ENCODE data around the gene IL17RD.
A peak's percentile ranks its signal among the peaks of the same experiment; 100 is the strongest.

The IL17RD gene

GRCh38 chr3:57169872-57170623 lies 4.9 kb upstream of the IL17RD start (continued):
- TF ChIP-seq ZNF23 (tag by site-specific recombination; IDR thresholded peaks at IDR 0.05; ENCODE audit: borderline replicate concordance) (no peak), ZNF670 (tag by site-specific recombination; IDR thresholded peaks at IDR 0.05; ENCODE audit: low read depth) (no peak), OVOL3 (tag by site-specific recombination; IDR thresholded peaks at IDR 0.05) (no peak), PRDM1 (tag by site-specific recombination; IDR thresholded peaks at IDR 0.05) (no peak), ZNF157 (tag by site-specific recombination; IDR thresholded peaks at IDR 0.05) (no peak), ZFP69B (tag by site-specific recombination; IDR thresholded peaks at IDR 0.05) (no peak), ZNF354C (tag by site-specific recombination; IDR thresholded peaks at IDR 0.05; ENCODE audit: borderline replicate concordance, low read depth) (no peak), ZNF404 (tag by site-specific recombination; IDR thresholded peaks at IDR 0.05) (no peak)

- H3K9me3 ChIP-seq (ENCODE audit: control insufficient read depth, insufficient read depth, low read depth, low read length), result no peaks in the 10 kb centered on the region
- ChIA-PET CTCF (interaction anchor here (0.5 to 1.9 kb wide), 7 partner anchors 22 to 265 kb away, joined by 3 to 7 read pairs (median 3); no protein-coding TSS in a partner anchor), POLR2A (no interaction called here)
- TF ChIP-seq EGR2 (tag by site-specific recombination; IDR thresholded peaks at IDR 0.05; ENCODE audit: low read depth) (peak; percentile 33; the same call in 1 of the 2 replicates), ZNF585B (tag by site-specific recombination; IDR thresholded peaks at IDR 0.05) (no peak), TRIM28 (IDR thresholded peaks at IDR 0.05; ENCODE audit: borderline replicate concordance, low read length) (no peak), ZNF600 (tag by site-specific recombination; IDR thresholded peaks at IDR 0.05) (no peak), ZNF660 (tag by site-specific recombination; IDR thresholded peaks at IDR 0.05) (no peak)
- TF ChIP-seq, protein P1, sequence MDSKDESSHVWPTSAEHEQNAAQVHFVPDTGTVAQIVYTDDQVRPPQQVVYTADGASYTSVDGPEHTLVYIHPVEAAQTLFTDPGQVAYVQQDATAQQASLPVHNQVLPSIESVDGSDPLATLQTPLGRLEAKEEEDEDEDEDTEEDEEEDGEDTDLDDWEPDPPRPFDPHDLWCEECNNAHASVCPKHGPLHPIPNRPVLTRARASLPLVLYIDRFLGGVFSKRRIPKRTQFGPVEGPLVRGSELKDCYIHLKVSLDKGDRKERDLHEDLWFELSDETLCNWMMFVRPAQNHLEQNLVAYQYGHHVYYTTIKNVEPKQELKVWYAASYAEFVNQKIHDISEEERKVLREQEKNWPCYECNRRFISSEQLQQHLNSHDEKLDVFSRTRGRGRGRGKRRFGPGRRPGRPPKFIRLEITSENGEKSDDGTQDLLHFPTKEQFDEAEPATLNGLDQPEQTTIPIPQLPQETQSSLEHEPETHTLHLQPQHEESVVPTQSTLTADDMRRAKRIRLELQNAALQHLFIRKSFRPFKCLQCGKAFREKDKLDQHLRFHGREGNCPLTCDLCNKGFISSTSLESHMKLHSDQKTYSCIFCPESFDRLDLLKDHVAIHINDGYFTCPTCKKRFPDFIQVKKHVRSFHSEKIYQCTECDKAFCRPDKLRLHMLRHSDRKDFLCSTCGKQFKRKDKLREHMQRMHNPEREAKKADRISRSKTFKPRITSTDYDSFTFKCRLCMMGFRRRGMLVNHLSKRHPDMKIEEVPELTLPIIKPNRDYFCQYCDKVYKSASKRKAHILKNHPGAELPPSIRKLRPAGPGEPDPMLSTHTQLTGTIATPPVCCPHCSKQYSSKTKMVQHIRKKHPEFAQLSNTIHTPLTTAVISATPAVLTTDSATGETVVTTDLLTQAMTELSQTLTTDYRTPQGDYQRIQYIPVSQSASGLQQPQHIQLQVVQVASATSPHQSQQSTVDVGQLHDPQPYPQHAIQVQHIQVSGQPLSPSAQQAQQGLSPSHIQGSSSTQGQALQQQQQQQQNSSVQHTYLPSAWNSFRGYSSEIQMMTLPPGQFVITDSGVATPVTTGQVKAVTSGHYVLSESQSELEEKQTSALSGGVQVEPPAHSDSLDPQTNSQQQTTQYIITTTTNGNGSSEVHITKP (tag by site-specific recombination; IDR thresholded peaks at IDR 0.05), result 0 out of 2 replicates have a peak, but pooled peaks have one; percentile 21
- no peak overlapping the region for H3K4me3 ChIP-seq (ENCODE audit: low read depth, low read length)
- H3K4me1 ChIP-seq (ENCODE audit: control insufficient read depth, insufficient read depth, low read length), result no peaks in the 10 kb centered on the region
- no peak overlapping the region for H3K27ac ChIP-seq (ENCODE audit: extremely low read depth, low read depth, low read length)
- H3K36me3 ChIP-seq (ENCODE audit: control insufficient read depth in 2 of 2, insufficient read depth in 1 of 2, low read length in 2 of 2), result no peaks in the 10 kb centered on the region
Measured at GRCh38 chr3:57169108-57169507, 4.0 kb upstream of the IL17RD start.

- ChIA-PET CTCF (no interaction called here), POLR2A (no interaction called here)
- no peak overlapping the region for H3K27ac ChIP-seq (ENCODE audit: extremely low read depth, low read depth, low read length)
- H3K4me3 ChIP-seq (ENCODE audit: low read depth, low read length), result no peak overlapping the region
- no peaks in the 10 kb centered on the region for H3K9me3 ChIP-seq (ENCODE audit: control insufficient read depth, insufficient read depth, low read depth, low read length)
- no peaks in the 10 kb centered on the region for H3K4me1 ChIP-seq (ENCODE audit: control insufficient read depth, insufficient read depth, low read length)
- no peaks in the 10 kb centered on the region for H3K36me3 ChIP-seq (ENCODE audit: control insufficient read depth in 2 of 2, insufficient read depth in 1 of 2, low read length in 2 of 2)
- TF ChIP-seq ZNF394 (tag by site-specific recombination; IDR thresholded peaks at IDR 0.05; ENCODE audit: borderline replicate concordance) (no peak), SP2 (tag by site-specific recombination; IDR thresholded peaks at IDR 0.05) (no peak), ZNF433 (tag by site-specific recombination; IDR thresholded peaks at IDR 0.05; ENCODE audit: low read depth) (no peak), ZNF366 (tag by site-specific recombination; conservative IDR thresholded peaks at IDR 0.05) (no peak), GLIS1 (tag by site-specific recombination; IDR thresholded peaks at IDR 0.05) (no peak), WT1 (tag by site-specific recombination; IDR thresholded peaks at IDR 0.05) (no peak), IKZF3 (tag by site-specific recombination; IDR thresholded peaks at IDR 0.05) (no peak)
- TF ChIP-seq, protein P2, sequence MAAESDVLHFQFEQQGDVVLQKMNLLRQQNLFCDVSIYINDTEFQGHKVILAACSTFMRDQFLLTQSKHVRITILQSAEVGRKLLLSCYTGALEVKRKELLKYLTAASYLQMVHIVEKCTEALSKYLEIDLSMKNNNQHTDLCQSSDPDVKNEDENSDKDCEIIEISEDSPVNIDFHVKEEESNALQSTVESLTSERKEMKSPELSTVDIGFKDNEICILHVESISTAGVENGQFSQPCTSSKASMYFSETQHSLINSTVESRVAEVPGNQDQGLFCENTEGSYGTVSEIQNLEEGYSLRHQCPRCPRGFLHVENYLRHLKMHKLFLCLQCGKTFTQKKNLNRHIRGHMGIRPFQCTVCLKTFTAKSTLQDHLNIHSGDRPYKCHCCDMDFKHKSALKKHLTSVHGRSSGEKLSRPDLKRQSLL (tag by site-specific recombination; IDR thresholded peaks at IDR 0.05), result no peak
- TF ChIP-seq, protein P3, sequence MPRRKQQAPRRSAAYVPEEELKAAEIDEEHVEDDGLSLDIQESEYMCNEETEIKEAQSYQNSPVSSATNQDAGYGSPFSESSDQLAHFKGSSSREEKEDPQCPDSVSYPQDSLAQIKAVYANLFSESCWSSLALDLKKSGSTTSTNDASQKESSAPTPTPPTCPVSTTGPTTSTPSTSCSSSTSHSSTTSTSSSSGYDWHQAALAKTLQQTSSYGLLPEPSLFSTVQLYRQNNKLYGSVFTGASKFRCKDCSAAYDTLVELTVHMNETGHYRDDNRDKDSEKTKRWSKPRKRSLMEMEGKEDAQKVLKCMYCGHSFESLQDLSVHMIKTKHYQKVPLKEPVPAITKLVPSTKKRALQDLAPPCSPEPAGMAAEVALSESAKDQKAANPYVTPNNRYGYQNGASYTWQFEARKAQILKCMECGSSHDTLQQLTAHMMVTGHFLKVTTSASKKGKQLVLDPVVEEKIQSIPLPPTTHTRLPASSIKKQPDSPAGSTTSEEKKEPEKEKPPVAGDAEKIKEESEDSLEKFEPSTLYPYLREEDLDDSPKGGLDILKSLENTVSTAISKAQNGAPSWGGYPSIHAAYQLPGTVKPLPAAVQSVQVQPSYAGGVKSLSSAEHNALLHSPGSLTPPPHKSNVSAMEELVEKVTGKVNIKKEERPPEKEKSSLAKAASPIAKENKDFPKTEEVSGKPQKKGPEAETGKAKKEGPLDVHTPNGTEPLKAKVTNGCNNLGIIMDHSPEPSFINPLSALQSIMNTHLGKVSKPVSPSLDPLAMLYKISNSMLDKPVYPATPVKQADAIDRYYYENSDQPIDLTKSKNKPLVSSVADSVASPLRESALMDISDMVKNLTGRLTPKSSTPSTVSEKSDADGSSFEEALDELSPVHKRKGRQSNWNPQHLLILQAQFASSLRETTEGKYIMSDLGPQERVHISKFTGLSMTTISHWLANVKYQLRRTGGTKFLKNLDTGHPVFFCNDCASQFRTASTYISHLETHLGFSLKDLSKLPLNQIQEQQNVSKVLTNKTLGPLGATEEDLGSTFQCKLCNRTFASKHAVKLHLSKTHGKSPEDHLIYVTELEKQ (tag by site-specific recombination; IDR thresholded peaks at IDR 0.05; ENCODE audit: borderline replicate concordance), result no peak
- TF ChIP-seq, protein P4, sequence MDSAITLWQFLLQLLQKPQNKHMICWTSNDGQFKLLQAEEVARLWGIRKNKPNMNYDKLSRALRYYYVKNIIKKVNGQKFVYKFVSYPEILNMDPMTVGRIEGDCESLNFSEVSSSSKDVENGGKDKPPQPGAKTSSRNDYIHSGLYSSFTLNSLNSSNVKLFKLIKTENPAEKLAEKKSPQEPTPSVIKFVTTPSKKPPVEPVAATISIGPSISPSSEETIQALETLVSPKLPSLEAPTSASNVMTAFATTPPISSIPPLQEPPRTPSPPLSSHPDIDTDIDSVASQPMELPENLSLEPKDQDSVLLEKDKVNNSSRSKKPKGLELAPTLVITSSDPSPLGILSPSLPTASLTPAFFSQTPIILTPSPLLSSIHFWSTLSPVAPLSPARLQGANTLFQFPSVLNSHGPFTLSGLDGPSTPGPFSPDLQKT (IDR thresholded peaks at IDR 0.05; ENCODE audit: borderline replicate concordance, low read depth, low read length), result no peak
Measured at GRCh38 chr3:57168151-57168550, 3.0 kb upstream of the IL17RD start.
